ENCODE data around the gene GLI3. TPM values are rescaled to one million over a fixed set of nuclear protein-coding genes. Genes with fewer than 3 reads are reported as not detected.

The GLI3 gene
- total RNA-seq, 2 experiments from 2014 or later: 0.28 to 0.36 TPM

DNA sequence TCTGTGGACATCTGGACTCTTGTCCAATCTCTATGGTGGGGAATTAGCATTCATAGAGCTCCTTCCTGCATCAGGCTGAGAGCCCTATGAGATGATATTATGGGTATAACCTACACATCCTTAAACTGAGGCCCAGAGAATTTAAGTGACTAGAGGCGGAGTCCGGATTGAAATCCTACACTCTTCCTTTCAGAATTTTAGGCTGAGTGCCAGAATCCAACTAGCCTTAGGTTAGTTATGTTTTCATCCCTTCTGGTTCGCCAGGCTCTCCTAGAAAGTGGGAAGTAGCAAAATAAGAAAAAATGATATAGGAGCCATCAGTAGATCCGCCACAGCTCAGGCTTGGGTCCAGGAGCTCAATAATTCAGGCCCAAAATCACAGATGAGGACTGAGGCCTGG lies 212.5 kb downstream of the GLI3 start:
- ChIA-PET CTCF (no interaction called here), POLR2A (no interaction called here)
- Histone ChIP-seq H3K27me3 (ENCODE audit: control insufficient read depth in 1 of 2, insufficient read depth in 2 of 2, low read length in 2 of 2) (no peaks in the 10 kb centered on the region), H3K4me3 (ENCODE audit: low read length) (no peak overlapping the region), H3K4me1 (ENCODE audit: insufficient read depth, low read length) (no peaks in the 10 kb centered on the region), H3K9me3 (ENCODE audit: control insufficient read depth in 1 of 2, insufficient read depth in 1 of 2, low read length in 2 of 2) (no peaks in the 10 kb centered on the region), H3K36me3 (ENCODE audit: insufficient read depth, low read length) (no peaks in the 10 kb centered on the region), H3K27ac (ENCODE audit: low read depth in 1 of 2, low read length in 2 of 2) (no peak overlapping the region)
- TF ChIP-seq, protein P1, sequence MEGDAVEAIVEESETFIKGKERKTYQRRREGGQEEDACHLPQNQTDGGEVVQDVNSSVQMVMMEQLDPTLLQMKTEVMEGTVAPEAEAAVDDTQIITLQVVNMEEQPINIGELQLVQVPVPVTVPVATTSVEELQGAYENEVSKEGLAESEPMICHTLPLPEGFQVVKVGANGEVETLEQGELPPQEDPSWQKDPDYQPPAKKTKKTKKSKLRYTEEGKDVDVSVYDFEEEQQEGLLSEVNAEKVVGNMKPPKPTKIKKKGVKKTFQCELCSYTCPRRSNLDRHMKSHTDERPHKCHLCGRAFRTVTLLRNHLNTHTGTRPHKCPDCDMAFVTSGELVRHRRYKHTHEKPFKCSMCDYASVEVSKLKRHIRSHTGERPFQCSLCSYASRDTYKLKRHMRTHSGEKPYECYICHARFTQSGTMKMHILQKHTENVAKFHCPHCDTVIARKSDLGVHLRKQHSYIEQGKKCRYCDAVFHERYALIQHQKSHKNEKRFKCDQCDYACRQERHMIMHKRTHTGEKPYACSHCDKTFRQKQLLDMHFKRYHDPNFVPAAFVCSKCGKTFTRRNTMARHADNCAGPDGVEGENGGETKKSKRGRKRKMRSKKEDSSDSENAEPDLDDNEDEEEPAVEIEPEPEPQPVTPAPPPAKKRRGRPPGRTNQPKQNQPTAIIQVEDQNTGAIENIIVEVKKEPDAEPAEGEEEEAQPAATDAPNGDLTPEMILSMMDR (IDR thresholded peaks at IDR 0.05): no peak
- H3K4me1 Mint-ChIP-seq (ENCODE audit: low read depth): no peaks in the 10 kb centered on the region
- H3K9me3 Mint-ChIP-seq: no peaks in the 10 kb centered on the region
- ATAC-seq (ENCODE audit: poor library complexity) (no peak), DNase-seq (no peak)
- intact Hi-C loops (cut with DNase I, micrococcal nuclease): no loop called here
- H3K27ac Mint-ChIP-seq: no peak overlapping the region
- no peaks in the 10 kb centered on the region for H3K36me3 Mint-ChIP-seq (ENCODE audit: low read depth)
- H3K4me3 Mint-ChIP-seq: no peak overlapping the region
- peaks cover 10% of the 10 kb centered on the region for H3K27me3 Mint-ChIP-seq

DNA sequence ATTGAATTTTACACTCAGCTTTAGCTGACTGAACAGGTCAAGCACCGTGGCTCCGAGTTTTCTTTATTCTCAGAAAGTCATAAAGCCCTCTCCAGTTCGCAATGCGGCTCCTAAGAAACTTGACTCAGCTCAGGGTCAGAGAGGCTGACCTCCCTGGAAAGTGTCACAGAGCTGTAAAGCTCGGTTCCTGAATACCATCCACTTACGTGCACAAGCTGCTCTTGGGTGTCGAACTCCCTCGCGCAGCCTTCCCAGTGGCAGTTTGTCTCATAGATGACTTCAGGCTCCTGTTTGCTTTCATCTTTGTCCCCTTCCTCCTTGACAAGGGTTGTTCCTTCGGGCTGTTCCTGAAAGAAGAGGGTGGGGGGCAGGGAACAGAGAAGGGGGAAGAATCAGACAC lies 213.7 kb downstream of the GLI3 start:
- Mint-ChIP-seq H3K4me3 (no peak overlapping the region), H3K4me1 (ENCODE audit: low read depth) (no peaks in the 10 kb centered on the region), H3K27me3 (peaks cover 12% of the 10 kb centered on the region), H3K36me3 (ENCODE audit: low read depth) (no peaks in the 10 kb centered on the region), H3K9me3 (no peaks in the 10 kb centered on the region), H3K27ac (no peak overlapping the region)
- Histone ChIP-seq H3K4me1 (ENCODE audit: insufficient read depth, low read length) (no peaks in the 10 kb centered on the region), H3K9me3 (ENCODE audit: control insufficient read depth in 1 of 2, insufficient read depth in 1 of 2, low read length in 2 of 2) (no peaks in the 10 kb centered on the region), H3K36me3 (ENCODE audit: insufficient read depth, low read length) (no peaks in the 10 kb centered on the region), H3K27ac (ENCODE audit: low read depth in 1 of 2, low read length in 2 of 2) (no peak overlapping the region), H3K27me3 (ENCODE audit: control insufficient read depth in 1 of 2, insufficient read depth in 2 of 2, low read length in 2 of 2) (no peaks in the 10 kb centered on the region), H3K4me3 (ENCODE audit: low read length) (no peak overlapping the region)
- CTCF ChIA-PET: no interaction called here
- intact Hi-C loops (cut with DNase I, micrococcal nuclease): no loop called here
- TF ChIP-seq, protein P1 (IDR thresholded peaks at IDR 0.05): no peak
- DNase-seq (no peak), ATAC-seq (ENCODE audit: poor library complexity) (no peak)
- POLR2A ChIA-PET: no interaction called here

DNA sequence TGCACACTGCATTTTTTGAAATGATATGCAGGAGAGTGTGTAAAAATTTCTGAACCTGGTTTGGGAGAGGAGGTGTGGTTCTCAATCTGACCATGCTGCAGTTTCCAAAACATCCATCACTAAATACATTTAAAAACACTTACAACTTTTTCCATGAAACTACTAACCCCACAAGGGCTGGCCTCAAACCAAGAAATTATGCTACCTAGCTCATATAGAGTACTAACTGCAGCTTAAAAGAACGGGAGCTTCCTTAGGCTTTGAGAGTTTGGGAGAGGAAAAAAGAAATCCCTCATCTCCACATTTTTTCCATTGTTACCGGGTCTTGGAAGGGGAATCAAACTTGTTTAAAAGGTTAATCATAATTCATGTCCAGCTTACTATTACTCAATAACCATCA lies 214.2 kb downstream of the GLI3 start:
- no peaks in the 10 kb centered on the region for H3K36me3 ChIP-seq (ENCODE audit: insufficient read depth, low read length)
- CTCF ChIA-PET: no interaction called here
- H3K36me3 Mint-ChIP-seq (ENCODE audit: low read depth): no peaks in the 10 kb centered on the region
- H3K4me1 ChIP-seq (ENCODE audit: insufficient read depth, low read length): no peaks in the 10 kb centered on the region
- no peaks in the 10 kb centered on the region for H3K9me3 ChIP-seq (ENCODE audit: control insufficient read depth in 1 of 2, insufficient read depth in 1 of 2, low read length in 2 of 2)
- POLR2A ChIA-PET: no interaction called here
- no peak for DNase-seq
- H3K4me3 Mint-ChIP-seq: no peak overlapping the region
- TF ChIP-seq, protein P1 (IDR thresholded peaks at IDR 0.05): no peak
- no peak overlapping the region for H3K27ac ChIP-seq (ENCODE audit: low read depth in 1 of 2, low read length in 2 of 2)
- H3K4me1 Mint-ChIP-seq (ENCODE audit: low read depth): no peaks in the 10 kb centered on the region
- intact Hi-C loops (cut with DNase I, micrococcal nuclease): no loop called here
- no peak overlapping the region for H3K4me3 ChIP-seq (ENCODE audit: low read length)
- no peaks in the 10 kb centered on the region for H3K9me3 Mint-ChIP-seq
- peaks cover 16% of the 10 kb centered on the region for H3K27me3 Mint-ChIP-seq
- no peaks in the 10 kb centered on the region for H3K27me3 ChIP-seq (ENCODE audit: control insufficient read depth in 1 of 2, insufficient read depth in 2 of 2, low read length in 2 of 2)
- ATAC-seq (ENCODE audit: poor library complexity): no peak
- H3K27ac Mint-ChIP-seq: no peak overlapping the region
